GM18858 (cell line): Measurements from ENCODE around the gene POR.
"Not testable (repeated sequence)": the region's sequence is repeated elsewhere in the genome, so short reads cannot be mapped to it uniquely, and the experiment has no call there.

ENCODE experiments used
- ATAC-seq: cut with Tn5 transposase; IDR thresholded peaks from one replicate; pipeline ENCODE4 v1.9.1; 2021; ENCODE audit not compliant: unreplicated experiment

Gene POR

DNA sequence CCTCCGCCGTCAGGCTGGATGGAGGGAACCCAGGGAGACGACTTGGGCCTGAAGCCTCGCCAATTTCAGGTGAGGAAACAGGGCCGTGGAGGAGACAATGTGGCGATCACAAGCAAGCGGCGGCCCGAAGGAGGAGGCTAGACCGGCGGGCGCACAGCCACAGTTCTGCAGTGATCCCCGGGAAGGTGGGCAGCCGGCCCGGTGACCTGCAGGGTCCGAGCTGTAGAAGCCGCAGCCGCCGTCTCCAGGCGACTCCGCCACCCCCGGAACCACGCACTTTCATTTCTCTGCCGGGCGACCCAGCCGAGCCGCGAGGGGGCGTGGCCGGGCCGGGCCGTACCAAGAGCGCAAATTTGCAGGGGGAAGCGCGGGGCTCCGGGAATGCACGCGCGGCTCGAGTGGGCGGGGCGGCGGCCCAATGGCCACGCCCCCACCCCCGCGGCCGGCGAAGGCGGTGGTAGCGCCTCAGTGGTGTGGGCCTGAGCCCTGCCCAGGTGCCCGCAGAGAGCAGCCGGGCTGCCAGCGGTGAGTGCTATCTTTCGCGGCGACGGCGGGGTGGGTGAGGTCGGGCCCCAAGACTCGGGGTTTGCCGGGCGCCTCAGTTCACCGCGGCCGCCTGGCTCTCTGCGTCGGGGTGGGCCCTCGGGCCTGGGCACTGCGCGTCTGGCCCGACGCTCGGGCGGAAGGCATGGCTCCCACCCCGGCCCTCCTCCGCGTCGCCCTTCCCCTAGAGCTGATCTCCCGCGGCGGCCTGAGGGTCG lies at the start of gene POR:
TSS of gene POR (plus strand) at position 501 of the 761 bp plus-strand sequence. CDS start 38,847 bp downstream, outside the sequence.
- peak; percentile 79 for ATAC-seq

DNA sequence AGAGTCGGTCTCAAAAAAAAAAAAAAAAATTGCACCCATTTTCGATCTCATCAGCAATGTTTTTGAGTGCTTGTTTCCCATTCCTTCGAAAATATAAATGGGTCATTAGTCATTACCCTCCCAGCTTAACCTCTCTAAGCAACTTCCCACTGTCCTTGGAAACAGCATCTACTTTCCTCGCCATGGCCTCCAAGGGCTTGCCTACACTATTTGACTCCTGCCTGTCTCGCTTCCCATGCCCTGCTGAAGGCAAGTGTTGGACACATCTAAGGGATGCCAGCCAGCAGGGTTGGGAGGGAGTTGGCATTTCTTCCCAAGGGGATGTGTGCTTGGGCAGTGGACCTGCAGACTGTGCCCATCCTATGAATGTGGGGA lies 48.9 kb upstream of the POR start:
- no peak for ATAC-seq

DNA sequence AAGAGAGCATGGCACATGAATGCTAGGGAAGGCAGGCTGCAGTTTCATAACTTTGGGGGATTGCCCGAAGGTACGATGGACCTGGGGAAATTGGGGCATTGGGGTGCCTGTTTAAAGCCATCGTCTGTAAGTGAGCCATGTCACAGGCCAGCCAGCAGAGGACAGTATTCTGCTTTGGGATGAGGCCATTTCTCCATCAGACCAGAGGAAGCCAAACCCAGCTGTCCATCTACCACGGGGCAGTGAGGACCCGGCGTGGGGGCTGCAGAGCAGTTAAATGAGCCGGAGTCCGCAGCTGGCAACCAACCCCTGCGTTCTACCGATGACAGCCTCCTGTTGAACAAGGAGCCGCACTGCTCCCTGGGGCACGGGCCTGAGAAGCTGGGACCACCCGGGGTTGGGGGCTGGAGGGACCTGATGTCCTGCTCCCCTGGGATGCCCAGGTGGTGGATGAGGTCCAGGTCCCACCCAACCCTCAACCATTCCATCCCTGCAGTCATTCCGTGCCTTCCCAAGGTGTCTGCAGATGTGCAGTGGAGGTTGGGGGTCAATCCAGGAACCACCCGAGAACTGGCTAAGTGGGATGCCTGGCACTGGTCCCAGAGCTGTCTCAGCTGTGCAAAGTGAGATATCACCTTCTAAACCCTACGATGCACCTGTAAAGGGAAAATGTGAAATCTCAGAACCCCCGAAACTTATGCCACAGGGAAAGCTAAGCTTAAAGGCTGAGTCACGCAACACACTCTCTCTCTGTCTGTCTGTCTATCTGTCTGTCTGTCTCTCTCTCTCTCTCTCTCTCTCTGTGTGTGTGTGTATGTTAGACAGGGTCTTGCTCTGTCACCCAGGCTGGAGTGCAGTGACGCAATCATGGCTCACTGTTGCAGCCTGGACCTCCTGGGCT lies 48.2 kb upstream of the POR start:
- no peak for ATAC-seq

DNA sequence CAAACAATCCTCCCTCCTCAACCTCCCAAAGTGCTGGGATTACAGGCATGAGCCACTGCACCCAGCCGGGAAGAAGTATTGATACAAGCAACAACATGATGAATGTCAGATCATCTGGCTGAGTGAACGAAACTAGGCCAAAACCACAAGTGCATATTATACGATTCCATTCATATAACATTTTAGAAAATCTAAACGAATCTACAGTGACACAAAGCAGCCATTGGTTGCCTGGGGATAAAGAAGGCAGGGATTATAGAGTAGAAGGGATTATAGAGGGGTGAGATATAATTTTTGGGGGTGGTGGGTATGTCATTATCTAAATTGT lies 47.6 kb upstream of the POR start:
- no peak for ATAC-seq

DNA sequence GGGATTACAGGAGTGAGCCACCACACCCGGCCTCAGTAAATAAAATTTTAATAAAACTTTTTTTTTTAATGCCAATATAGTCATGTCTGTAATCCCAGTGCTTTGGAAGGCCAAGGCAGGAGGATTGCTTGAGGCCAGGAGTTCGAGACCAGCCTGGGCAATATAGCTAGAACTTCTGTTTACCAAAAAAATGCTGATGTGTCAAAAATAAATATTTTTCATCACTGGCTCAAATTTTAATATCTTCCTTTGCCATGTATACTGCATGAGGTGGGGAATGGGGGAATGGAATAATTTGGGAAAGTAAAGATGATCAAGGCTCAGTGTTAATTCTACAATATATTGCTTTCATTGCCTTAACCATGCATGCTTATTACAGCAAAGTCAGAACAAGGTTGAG lies 46.8 kb upstream of the POR start:
- ATAC-seq = no peak

DNA sequence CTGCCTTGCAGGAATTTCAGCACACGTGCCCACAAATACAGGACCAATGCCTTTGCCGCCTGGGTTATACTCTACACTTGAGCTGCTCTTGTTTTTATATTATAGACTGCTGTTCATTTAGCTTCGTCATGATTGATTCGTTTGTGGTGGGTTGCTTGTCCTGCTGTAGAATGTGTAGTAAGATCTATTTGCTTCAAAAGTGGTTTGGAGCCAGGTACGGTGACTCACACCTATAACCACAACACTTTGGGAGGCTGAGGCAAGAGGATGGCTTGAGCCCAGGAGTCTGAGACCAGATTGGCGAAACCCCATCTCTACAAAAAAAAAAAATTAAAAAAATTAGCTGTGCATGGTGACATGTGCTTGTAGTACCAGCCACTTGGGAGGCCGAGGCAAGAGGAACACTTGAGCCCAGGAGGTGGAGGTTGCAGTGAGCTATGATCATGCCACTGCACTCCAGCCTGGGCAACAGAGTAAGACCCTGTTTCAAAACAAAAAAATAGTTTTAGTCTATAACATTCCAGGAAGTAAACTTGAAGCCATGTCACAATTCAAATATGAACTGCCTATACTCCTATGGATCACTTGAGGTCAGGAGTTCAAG lies 45.1 kb upstream of the POR start:
- no peak for ATAC-seq

DNA sequence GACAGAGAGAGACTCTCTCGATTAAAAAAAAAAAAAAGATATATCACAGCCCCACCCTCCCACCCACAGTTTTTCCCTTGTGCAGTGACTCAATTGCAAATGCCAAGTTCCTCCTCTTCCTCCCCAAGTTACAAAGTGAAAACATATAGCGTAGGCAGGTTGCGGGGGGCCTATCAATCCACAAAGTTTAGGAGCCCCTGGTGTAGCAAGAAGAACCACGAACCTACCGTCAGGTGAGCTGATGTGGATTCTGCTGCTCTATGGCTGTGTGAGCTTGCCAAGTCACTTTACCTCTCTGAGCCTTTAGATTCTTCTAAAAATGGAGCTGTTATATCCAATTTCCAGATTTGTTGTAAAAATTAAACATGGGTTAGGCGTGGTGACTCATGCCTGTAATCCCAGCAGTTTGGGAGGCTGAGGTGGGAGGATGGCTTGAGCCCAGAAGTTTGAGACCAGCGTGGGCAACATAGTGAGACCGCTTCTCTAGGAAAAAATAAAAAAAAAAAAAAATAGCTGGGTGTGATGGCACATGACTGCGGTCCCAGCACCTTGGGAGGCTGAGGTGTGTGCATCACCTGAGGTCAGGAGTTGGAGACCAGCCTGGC lies 44.3 kb upstream of the POR start:
- ATAC-seq = no peak

DNA sequence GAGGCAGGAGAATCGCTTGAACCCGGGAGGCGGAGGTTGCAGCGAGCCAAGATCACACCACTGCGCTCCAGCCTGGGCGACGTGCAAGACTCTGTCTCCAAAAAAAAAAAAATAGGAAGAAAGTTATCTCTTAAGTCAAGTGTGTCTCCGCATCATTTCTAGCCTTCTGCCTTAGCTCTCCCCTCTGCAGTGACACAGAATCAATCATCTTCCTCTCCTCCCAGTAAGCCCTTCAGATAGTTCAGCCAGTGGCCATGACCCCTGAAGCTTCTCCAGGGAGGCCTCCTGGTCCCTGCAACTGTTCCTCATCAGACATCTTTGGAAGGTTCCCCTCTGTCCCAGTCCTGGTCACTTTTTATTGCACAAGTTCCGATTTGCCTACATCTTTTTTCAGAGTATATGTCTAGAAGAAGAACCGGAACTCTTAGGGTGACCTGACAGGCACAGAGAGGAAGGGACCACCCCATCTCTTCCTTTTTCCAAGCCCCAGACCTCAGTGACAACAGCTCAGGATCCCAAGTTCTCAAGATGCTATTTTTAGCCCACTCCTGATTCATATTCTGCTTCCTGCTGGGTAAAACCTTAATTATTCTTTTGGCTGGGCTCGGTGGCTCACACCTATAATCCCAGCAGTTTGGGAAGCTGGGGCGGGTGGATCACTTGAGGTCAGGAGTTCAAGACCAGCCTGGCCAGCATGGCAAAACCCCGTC lies 42.7 kb upstream of the POR start:
- no peak for ATAC-seq

DNA sequence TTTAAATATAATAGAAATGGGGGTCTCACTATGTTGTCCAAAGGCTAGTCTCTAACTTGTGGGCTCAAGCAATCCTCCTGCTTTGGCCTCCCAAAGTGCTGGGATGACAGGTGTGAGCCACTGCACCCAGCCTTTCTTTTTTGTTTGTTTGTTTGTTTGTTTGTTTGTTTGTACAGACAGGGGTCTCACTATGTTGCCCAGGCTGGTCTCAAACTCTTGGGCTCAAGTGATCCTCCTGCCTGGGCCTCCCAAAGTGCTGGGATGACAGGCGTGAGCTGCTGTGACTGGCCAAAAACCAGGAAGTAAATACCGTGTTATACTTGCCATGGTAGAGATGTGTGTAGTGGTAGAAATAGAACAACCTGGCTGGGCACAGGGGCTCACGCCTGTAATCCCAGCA lies 40.8 kb upstream of the POR start:
- ATAC-seq = not testable (repeated sequence)

DNA sequence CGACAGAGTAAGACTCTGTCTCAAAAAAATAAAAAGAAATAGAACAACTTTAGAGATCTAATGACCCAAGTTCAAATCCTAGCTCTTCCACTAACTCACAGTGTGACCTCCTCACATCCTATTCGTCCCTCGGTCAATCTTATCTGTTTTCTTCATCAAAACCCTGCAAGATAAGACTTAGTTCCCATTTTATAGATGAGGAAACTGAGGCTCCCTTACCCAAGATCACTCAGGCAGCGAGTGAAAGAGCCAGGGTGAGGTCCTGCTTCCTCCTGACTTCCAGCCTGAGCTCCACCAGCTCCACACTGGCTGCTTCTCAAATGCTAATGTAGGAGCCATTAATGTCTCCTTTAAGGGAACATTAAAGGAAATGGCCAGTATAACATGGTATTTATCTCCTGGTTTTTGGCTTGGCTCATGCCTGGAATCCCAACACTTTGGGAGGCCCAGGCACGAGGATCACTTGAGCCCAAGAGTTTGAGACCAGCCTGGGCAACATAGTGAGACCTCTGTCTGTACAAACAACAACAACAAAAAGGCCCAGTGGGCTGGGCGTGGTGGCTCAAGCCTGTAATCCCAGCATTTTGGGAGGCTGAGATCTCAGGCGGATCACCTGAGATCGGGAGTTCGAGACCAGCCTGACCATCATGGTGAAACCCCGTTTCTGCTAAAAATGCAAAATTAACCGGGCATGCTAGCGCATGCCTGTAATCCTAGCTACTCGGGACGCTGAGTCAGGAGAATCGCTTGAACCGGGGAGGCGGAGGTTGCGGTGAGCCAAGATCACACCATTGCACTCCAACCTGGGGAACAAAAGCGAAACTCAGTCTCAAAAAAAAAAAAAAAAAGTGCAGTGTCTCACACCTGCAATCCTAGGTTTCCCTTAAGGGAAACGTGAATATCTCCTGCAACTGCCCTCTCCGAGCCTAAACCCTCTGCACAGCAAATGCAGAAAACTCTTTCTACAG lies 39.6 kb upstream of the POR start:
- no peak for ATAC-seq

DNA sequence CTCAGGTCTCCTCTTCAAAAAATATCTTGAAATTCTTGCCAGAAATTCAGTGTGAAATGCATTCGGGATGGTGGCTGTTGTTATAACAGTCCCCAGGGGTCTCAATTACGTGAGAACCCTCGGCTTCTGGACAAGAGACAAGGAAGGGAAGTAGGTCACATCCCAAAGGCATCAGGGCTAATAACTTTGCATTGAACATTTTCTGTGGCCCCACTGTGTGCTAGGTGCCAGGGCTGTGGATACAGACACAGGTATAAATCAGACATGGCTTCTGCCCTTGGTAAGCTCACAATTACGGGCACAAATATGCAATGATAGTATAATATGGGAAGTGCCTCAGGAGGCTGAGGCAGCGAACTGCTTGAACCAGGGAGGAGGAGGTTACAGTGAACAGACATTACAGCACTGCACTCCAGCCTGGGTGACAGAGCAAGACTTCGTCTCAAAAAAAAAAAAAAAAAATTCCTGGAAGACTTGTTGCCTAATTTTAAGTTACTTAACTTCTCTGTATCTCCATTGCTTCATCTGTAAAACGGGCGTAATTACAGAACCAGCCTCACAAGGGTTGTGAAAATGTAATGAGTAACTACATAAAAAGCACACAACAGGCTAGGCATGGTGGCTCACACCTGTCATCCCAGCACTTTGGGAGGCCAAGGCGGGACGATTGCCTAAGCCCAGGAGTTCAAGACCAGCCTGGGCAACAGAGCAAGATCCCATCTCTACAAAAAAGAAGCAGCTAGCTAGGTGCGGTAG lies 38.7 kb upstream of the POR start:
- ATAC-seq = no peak

DNA sequence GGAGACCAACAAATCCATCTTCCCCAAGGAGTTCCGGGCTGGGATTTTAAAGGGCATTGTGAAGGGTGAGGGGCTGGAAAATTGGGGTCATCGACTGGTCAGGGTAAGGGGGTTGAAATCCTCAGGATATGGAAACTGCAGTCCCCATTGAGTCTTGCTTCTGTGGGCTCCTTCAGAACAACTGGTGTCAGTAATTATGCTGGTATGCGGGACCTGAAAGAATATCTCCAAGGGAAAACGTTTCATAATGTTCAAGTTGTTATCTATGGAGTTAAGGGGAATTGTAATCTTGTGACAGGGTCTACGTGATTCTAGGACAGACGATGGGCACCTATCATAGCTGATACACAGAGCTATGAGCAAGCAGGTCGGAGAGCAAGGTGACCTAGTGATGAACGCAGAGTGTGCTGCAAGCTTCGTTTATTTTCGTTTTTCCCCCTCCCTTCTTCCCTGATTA lies 36.6 kb upstream of the POR start:
- ATAC-seq = peak; percentile 8

DNA sequence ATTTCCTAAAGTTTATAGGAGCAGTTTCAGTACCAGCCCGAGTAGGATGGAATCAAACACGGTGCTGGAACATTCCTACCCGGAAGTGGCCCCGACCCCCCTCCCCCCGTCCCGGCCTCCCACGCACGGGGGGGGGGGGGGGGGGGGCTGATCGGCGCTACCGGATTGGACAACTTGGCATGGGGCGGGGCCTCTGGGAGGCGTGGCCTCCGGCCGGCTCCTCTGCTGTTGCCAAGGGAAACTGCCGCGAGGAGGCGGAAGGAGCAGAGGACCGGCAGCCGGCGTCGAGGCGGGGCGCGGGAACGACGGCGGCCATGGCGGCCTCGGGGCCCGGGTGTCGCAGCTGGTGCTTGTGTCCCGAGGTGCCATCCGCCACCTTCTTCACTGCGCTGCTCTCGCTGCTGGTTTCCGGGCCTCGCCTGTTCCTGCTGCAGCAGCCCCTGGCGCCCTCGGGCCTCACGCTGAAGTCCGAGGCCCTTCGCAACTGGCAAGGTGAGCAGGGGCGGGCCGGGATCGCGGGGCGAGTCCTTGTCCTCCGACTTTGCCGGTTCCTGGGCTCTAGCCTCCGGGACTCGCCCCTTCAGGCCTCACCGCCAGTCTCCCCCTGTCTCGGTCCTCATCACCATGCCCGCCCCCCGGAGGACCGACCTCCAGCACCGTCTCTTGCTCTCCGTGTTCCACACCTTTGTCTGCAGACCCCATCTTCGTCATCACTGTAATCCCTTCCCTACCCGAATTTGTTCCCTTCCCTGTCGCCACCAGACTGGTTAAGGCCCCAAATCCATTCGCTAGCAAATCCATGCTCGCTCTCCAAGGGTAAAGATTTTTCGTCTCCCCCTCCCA lies 36.0 kb upstream of the POR start, which contains the start of gene RHBDD2:
TSS of gene RHBDD2 (plus strand) at position 266 of the 843 bp plus-strand sequence. CDS start at position 315, 49 bp downstream.
- peak; percentile 83 for ATAC-seq

DNA sequence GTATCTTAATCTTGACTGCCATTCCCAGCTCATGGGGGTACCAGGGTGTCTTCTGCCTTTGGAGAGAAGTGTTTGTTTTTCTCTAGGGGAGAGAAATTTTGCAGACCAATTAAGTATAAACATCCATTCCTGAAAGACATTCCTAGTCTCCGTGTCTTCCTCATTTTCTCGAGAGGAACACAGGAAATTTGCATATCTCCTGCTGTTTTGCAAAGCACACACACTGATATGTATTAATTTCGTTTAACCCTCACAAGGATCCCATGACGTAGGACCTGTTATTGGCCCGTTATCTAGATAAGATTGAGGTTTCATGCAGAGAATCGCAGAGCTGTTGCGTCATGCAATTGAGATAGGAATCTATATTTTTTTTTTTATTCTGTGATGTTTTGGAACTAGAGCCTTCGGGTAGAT lies 35.2 kb upstream of the POR start:
- ATAC-seq = no peak

DNA sequence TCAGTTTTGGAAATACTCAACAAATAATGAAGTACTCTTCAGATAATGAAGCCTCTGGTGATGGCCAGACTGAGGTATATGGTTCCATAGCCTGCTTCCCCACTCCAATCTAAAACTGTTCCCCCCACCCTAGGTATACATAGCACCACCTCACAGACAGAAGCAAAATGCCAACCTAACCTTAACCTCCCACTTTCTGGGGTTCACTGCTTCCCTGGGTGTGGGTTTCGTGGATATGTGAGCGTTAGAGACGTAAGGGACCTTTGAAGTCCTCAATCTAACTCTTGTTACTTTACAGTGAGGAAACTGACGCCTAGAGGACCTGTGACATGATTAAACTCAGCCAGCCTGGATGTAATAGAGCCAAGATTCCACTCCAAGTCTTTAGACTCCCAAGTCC lies 34.7 kb upstream of the POR start:
- no peak for ATAC-seq

DNA sequence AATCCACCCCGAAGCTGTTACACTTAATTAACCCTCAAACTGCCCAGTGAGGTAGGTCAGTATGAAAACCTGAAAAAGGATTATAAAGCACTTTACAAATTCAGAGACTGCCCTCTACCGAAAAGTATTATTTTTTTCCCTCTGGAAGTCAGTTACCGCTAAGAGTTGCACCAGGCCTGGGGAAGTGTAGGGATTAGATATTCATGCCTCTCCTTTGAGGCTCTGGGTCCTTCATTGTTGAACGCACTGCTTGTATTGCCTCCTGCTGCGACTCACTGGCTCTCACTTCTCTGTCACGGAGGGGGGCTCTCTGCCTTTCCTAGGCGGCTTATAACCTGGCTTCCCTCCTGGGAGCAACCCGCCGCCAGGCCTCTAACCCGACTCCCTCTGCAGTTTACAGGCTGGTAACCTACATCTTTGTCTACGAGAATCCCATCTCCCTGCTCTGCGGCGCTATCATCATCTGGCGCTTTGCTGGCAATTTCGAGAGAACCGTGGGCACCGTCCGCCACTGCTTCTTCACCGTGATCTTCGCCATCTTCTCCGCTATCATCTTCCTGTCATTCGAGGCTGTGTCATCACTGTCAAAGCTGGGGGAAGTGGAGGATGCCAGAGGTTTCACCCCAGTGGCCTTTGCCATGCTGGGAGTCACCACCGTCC lies 33.4 kb upstream of the POR start:
- ATAC-seq = no peak

DNA sequence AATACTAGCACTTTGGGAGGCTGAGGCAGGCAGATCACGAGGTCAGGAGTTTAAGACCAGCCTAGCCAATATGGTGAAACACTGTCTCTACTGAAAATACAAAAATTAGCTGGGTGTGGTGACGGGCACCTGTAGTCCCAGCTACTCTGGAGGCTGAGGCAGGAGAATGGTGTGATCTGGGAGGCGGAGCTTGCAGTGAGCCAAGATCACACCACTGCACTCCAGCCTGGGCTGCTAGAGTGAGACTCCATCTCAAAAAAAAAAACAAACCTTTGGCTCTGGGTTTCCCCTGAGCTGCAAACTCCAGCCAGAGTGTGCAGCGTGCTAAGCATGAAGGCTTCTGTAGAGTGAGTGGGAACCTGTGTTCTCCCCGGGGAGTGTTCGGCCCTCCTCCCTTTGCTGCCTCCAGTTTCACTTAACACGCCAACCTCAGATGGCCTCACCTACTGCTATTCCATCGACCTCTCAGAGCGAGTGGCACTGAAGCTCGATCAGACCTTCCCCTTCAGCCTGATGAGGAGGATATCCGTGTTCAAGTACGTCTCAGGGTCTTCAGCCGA lies 31.6 kb upstream of the POR start:
- ATAC-seq = not testable (repeated sequence)
